ENCODE measurements around the gene CX3CR1.

The CX3CR1 gene

GRCh38 chr3:39255503-39256325 lies 24.1 kb downstream of the CX3CR1 start:
- H3K4me3 ChIP-seq = no peak overlapping the region
- intact Hi-C loops (cut with DNase I; ENCODE audit: low total_unique reads) = no loop called here
- TF ChIP-seq CTCF (IDR thresholded peaks at IDR 0.05) = no peak
- peak in 1 of 2 donors; percentile 34 for DNase-seq
- H3K27me3 ChIP-seq = no peaks in the 10 kb centered on the region
- peak overlapping the region in 1 of 2 donors; percentile 21 for H3K27ac ChIP-seq
- peaks cover 0 to 19% (median 8%) of the 10 kb centered on the region in 4 donors for H3K4me1 ChIP-seq
- H3K9me3 ChIP-seq = no peaks in the 10 kb centered on the region
- no peaks in the 10 kb centered on the region for H3K36me3 ChIP-seq

GRCh38 chr3:39254806-39255449 lies 24.9 kb downstream of the CX3CR1 start:
- no peaks in the 10 kb centered on the region for H3K27me3 ChIP-seq
- DNase-seq = no peak
- peaks cover 0 to 18% (median 9%) of the 10 kb centered on the region in 4 donors for H3K4me1 ChIP-seq
- TF ChIP-seq CTCF (IDR thresholded peaks at IDR 0.05) = no peak
- intact Hi-C loops (cut with DNase I; ENCODE audit: low total_unique reads) = no loop called here
- no peaks in the 10 kb centered on the region for H3K36me3 ChIP-seq
- H3K9me3 ChIP-seq = no peaks in the 10 kb centered on the region
- peak overlapping the region in 1 of 2 donors; percentile 21 for H3K27ac ChIP-seq
- no peak overlapping the region for H3K4me3 ChIP-seq

- no peak overlapping the region for H3K27ac ChIP-seq
- H3K4me1 ChIP-seq = peaks cover 0 to 21% (median 10%) of the 10 kb centered on the region in 4 donors
- intact Hi-C loops (cut with DNase I; ENCODE audit: low total_unique reads) = no loop called here
- H3K4me3 ChIP-seq = no peak overlapping the region
- no peak for TF ChIP-seq CTCF (IDR thresholded peaks at IDR 0.05)
- H3K36me3 ChIP-seq = no peaks in the 10 kb centered on the region
- no peaks in the 10 kb centered on the region for H3K27me3 ChIP-seq
- no peak for DNase-seq
- H3K9me3 ChIP-seq = no peaks in the 10 kb centered on the region
Observed at GRCh38 chr3:39251576-39251975, 28.3 kb downstream of the CX3CR1 start.

GRCh38 chr3:39250116-39250747 lies 29.6 kb downstream of the CX3CR1 start:
- Histone ChIP-seq H3K4me1 (peaks cover 0 to 20% (median 7%) of the 10 kb centered on the region in 4 donors), H3K27me3 (no peaks in the 10 kb centered on the region), H3K36me3 (no peaks in the 10 kb centered on the region), H3K27ac (no peak overlapping the region), H3K9me3 (no peaks in the 10 kb centered on the region), H3K4me3 (no peak overlapping the region)
- no peak for TF ChIP-seq CTCF (IDR thresholded peaks at IDR 0.05)
- no peak for DNase-seq
- intact Hi-C loops (cut with DNase I; ENCODE audit: low total_unique reads) = no loop called here

GRCh38 chr3:39249453-39250115 lies 30.3 kb downstream of the CX3CR1 start:
- Histone ChIP-seq H3K27ac (no peak overlapping the region), H3K4me1 (peaks cover 0 to 14% (median 3%) of the 10 kb centered on the region in 4 donors), H3K27me3 (no peaks in the 10 kb centered on the region), H3K36me3 (no peaks in the 10 kb centered on the region), H3K4me3 (no peak overlapping the region), H3K9me3 (peaks cover 0 to 3% (median 0%) of the 10 kb centered on the region in 3 donors)
- DNase-seq = no peak
- intact Hi-C loops (cut with DNase I; ENCODE audit: low total_unique reads) = no loop called here
- TF ChIP-seq CTCF (IDR thresholded peaks at IDR 0.05) = no peak

Data from tibial artery (tissue), 4 donors.